Measurements from ENCODE around the gene MINDY4.

MINDY4 gene

DNA sequence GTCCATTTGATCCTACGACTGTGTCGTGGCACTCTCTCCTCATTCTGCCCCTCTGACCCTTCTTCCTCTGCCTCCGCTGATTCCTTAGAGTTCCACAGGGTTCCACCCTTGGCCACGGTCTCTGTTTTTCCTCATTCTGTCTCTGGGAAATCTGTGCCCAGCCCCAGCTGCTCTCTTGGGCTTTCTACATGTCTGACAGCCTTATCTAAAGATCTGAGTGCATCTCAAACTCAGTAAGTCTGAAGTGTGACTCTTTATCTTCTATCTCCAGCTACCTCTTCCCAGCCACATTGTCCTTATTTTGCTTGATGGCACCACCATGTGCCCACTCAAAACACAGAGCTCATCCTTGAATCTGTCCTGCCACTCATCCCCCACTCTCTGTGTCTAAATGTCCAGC lies 78.3 kb downstream of the MINDY4 start:
- in situ Hi-C loops (cut with MboI; ENCODE audit: low sequenced_read_pairs) = no loop called here

DNA sequence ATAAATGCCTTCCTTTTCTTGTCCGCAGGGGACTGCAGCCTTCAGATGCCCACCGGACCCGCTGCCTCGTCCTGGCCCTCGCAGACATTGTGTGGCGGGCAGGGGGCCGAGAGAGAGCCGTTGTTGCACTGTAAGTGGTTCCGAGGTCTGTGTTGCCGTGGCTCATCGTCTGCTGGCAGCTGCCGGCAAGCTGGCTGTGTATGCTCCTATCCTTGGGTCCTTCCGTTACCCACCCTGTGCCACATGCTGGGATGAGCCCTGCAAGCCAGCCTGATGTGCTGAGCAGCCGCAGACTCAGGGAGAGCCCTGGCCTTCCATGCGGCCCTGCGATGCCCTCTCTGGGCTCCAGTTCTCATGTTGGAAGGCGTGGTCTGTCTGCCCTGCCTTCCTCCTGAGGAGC lies 79.2 kb downstream of the MINDY4 start:
- in situ Hi-C loops (cut with MboI; ENCODE audit: low sequenced_read_pairs) = no loop called here

DNA sequence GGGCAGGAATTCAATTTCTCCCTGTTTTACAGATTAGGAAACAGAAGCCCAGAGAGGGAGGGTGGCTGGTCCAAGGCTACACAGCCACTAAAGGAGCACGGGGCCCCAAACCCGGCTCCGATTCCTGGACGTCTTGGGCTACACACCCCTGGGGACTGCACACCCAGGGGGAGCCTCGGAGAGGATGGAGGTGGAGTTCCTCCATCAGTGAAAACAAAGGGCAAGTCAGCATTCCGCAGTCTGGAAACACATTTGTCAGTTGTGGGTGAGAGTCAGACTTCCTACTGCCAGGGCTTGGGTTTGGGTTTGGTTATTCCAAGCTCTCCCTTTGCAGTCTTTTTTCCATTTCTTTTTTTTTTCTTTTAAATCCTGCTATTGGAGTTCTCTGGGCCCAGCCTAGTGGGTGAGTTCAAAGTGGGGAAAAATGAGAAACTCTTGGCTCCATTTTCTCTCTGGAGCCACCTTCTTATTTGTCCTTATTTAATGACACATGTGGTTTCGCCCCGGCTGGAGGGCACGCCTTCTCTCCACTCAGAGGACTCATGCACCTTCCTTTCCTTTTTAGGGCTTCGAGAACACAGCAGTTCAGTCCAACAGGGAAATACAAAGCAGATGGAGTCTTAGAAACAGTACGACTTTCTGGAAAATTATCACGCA lies 80.6 kb downstream of the MINDY4 start:
- in situ Hi-C loops (cut with MboI; ENCODE audit: low sequenced_read_pairs) = no loop called here

DNA sequence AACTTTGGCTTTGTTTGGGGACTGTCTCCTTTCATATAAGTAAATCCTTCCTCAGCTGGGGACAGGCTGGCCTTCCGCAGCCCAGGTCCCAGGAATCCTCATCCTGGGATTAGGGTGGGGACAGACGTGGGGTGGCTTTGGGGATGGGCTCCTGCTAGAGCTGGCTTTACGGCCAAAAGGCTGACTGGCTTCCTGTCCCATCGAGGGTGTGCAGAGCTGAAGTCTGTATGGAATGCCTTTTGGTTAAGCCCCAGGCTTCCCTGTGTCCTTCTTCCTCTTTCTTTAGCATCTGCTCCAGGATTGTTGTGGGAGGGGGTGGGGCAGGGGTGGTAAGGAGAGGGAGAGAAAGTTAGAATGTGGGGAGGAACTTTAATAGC lies 81.1 kb downstream of the MINDY4 start:
- in situ Hi-C loops (cut with MboI; ENCODE audit: low sequenced_read_pairs) = no loop called here

DNA sequence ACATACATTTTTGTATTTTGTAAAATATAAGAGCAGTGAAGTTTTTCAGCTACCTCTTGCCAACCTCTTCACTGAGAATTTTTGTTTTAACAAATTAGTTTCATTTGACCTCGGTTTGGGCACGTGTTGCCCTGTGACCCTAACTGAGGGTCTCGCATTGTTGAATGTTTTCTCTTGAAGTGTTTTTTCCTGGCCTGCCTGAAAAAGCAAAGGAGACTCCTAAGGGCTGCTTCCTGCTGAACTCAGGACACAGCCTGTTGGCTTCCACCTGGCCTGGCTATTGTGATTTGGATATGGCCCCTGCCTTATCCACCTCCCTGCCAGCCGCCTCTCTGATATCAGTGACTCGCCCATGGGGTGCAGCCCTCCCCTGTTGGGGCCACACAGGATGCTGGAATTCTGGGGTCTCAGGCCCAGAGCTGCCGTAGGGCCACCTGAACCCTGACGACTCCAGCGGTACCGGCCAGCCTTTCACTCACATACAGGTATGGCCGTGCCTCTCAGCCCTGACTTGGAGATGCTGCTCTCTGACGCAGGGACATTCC lies 81.6 kb downstream of the MINDY4 start:
- in situ Hi-C loops (cut with MboI; ENCODE audit: low sequenced_read_pairs) = no loop called here

DNA sequence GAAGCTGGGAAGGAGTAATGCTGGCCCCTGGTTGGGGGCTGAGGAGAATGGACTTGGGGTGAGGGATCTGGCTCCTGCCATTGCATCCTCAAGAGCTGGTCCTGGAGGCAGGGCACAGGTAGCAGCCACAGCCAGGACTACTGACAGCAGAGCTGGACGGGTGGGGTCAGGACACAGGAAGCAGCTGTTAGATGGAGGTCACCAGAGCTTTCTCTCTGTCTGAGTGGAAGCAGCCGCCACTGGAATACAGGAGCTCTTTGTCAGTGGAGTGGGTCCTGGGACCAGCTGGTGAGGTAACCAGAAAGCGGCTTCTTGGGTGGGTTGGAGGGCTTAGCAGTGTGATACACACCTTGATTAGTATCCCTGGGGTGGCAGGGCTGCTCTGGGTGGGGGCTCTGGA lies 82.4 kb downstream of the MINDY4 start:
- in situ Hi-C loops (cut with MboI; ENCODE audit: low sequenced_read_pairs) = no loop called here

DNA sequence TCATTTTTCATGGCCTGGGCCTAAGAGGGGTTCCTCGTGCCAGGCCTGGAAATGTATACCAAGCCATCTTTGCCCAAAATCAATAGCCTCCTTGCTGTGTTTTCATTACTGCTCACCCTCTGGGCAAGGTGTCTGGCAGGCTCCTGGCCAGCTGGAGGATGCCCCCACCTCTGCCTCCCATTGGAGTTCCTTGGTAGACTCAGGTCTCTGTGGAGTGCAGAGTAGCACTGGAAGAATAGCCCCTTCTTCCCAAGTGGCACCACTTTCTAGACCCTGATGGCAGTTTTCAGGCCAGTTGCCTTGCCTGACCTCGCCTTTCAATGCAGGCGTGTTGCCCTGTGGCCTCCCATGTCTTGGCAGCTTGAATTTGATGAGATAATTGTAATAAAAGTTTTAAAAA lies 84.7 kb downstream of the MINDY4 start:
- in situ Hi-C loops (cut with MboI; ENCODE audit: low sequenced_read_pairs) = no loop called here

DNA sequence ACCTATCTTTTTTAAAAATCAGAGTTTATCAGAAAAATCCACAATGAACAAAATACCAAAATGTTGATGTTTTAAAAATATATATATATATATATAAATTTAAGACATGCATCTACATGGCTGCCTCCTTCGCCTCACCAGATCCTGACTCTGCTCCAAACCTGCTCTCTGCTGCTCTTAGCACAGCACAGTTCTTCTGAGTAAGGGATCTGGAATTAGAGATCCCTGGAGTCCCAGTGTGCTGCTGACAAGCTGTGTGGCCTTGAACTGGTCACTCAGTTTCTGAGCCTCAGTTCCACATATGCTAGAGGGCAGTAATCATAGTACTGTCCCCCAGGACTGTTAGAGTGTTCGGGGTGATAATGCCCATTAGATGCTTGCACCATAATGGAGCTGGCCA lies 87.4 kb downstream of the MINDY4 start:
- in situ Hi-C loops (cut with MboI; ENCODE audit: low sequenced_read_pairs) = no loop called here

DNA sequence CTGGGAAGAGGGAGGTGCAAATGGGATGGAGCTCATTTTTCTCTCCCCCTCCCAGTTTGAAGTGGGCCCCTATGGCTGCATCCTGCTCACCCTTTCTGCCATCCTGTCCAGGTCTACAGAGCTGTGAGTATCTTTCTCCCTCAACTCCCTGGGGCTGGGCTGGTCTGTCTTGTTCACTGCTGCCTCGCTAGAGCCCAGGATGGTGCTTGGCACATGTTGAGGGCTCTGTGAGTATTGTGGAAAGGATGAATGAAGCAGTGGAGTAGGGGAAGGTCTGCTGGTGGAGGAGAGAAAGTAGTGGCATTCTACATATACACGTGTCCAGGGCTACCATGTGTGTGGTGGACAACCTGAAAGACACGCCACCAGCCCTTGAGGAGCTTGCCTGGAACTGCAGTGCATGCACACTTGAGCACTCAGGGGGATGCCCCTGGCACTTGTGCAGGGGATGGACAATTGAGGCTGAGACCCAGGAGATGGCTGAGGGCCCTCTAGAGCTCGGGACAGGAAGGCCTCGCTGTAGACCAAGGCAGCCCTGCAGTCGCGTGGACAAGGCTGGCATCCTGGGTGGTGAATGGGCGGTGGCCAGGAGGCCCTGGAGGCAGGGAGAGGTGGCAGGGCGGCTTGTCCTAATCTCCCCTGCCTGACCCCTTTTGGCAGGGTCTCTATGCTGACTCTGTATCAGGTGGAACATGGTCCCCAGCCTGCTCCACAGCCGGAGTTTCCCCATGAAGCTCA lies 88.2 kb downstream of the MINDY4 start:
- in situ Hi-C loops (cut with MboI; ENCODE audit: low sequenced_read_pairs) = no loop called here

DNA sequence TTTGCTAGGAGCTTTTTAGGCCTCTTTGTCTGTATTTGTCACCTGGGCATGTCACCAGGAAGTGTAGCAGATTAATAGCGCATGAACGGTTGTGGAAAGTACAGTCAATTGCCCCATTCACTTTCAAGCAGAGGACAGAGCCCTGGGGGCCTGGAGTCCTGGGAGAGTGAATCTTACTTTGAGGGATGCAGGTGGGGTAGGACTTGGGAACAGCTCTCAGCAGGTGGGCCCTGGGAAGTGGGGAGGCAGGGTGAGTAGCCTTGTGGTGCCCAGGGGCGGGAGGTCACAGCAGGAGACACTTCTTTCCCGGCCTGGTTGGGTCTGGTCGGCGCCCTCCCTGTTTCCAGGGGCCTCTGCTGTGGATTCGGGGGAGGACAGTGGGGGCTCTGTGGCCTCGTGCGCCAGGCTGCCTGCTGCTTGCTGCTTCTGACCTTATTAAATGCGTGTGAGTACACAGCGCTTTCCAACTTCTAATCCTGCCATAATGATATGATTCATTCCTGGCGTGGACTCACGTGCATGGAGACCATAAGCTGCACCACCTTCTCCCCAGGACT lies 88.8 kb downstream of the MINDY4 start:
- in situ Hi-C loops (cut with MboI; ENCODE audit: low sequenced_read_pairs) = no loop called here

DNA sequence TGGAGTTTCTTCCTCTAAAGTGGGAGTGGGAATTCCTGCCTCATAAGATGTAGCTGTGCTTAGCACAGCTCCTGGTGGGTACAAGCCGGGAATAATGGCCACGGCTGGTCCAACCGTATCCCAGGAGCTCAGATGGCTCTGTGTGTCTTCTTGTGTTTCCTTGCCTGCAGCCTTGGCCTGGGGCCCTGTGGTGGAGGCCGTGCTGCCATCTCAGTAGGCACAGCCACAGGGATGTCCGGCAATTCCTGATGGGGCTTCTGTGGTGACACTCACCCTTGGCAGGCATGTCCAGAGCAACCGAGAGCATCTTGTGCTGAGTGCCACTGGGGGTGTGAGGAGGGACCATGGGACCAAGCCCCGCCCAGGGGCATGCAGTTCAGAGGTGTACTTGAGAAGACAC lies 90.4 kb downstream of the MINDY4 start:
- in situ Hi-C loops (cut with MboI; ENCODE audit: low sequenced_read_pairs) = no loop called here

DNA sequence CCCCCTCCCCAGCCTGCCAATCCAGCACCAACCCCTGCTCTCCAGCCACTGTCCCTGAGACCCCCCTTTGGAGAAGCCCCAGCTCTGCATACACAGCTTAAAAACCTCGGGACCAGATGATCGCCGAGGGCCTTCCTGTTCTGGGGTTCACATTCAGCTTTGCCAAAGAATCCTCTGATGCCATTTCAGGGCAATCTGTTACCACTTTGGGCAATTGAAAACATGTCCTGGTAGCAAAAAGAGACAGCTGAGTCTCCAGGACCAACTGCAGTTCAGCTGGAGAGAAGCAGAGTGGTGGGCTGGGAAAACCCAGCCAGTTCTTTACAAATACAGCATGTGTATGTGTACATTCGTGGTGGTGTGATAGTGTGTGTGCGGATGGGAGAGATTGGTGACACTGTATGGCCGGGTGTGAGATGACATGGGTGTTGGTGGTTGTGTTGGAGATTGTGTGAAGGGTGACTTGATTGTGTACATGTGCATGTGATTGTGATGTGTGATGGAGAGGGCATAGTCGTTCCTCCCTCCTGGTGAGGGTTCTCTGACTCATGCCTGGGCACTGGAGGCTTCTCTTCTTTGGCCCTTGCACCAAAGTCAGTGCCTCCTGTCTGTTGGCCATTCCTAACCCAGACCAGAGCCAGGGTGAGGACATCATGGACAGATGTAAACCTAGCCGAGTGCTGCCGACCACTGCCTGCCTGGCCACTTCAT lies 91.9 kb downstream of the MINDY4 start:
- in situ Hi-C loops (cut with MboI; ENCODE audit: low sequenced_read_pairs) = no loop called here

DNA sequence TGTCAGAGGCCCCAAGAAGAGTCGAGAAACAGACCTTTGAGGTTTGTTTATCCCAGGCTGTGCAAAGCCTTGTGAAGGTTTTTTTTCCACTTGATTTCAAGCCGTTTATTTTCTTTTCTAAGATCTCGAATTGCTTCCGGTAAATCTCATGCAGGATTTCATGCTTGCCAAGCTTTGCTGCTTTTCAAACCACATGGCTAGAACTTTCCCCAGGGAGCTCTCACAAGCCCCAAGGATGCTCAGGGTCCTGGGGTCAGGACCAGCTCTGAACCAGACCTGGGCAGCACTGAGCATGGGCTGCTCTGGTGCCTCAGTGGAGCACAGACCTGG lies 92.5 kb downstream of the MINDY4 start:
- in situ Hi-C loops (cut with MboI; ENCODE audit: low sequenced_read_pairs) = no loop called here

DNA sequence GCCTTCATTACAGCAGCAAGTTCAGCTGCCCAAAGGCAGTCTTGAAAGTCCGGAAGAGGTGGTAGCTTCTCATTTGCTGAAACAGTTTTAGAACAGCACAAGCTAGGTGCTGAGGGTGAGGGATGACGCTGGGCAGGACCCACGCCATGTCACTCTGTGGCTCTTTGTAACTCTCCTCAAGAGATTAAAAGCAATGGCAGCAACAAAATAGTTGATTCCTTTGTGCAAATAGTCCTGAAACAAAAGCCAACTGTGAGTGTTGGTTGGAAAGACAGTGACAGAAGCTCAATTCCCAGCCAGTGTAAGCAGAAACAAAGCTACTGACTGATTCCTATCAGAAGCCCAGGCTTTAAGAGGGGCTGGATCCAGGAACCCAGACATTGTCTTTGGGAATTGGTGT lies 92.9 kb downstream of the MINDY4 start:
- in situ Hi-C loops (cut with MboI; ENCODE audit: low sequenced_read_pairs) = no loop called here

DNA sequence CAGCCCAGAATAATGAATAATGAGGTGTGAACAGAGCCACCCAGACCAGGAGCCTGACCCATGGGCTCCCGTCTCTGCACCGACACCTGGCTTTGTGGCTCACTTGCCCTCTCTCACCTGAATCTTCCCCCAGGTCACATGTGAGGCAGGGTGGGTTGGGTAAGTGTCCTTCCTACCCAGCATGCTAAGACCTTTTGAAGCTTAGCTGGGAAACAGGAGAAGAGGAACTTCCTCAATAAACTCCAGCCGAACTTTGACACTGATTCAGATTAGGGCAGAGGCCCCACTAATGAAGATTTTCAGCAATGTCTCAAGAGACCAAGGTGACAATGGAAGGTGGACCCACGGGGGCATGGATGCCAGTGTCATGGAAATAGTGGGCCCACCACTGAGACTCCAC lies 93.9 kb downstream of the MINDY4 start:
- in situ Hi-C loops (cut with MboI; ENCODE audit: low sequenced_read_pairs) = no loop called here

DNA sequence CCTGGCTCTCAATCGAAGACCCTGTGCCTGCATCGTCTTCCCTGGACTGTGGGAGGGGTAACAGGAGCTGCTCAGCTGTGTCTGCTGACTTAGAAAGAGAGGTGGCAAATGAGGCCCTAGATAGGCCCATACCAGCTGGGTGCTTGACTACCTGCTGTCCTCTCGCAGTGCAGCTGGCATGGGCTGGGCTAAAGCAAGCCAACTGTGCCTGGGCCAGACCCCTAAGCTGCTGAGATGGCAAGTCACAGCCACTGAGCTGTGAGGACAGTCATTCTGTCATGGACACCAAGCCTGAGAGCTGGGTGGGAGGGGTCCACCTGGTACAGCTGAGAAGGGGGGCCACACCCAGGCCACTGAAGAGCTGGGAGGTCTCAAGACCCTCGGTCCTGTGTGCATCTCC lies 94.6 kb downstream of the MINDY4 start:
- in situ Hi-C loops (cut with MboI; ENCODE audit: low sequenced_read_pairs) = no loop called here

DNA sequence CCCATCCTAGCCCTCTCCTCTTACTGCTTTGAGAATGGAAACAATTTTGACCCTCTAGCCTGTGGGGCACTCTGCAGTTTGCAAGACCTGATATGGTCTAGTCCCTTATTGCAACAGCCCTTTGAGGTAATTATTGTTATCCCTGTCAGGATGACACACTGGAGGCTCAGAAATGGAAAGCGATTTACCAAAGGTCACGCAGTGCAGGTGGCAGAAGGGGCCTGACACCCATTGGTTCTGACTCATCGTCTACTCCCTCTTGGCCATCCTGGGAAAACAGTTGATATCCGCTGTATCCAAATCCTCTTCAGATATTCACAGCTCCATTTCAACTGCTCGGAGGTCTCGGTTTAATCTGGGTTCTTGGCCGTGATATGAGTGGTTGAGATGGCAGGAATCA lies 95.7 kb downstream of the MINDY4 start:
- in situ Hi-C loops (cut with MboI; ENCODE audit: low sequenced_read_pairs) = no loop called here

DNA sequence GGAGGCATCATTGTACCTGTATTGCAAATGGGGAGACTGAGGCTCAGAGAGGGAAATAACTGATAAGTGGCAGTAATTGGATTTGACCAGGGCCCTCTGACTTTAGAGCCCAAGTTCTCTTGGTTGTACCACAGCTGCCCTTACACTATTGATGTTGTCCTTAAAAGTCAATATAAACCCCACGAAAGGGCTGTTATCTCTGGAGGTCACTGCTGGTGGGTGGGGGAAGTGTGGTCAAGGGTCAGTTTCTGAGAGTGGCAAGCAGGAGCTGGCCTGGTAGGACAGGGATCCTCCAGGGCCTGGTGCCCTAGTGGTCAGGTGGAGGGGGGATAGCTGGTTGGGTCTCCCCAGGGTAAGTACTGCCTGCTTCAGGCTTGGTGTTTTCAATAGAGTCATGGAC lies 96.3 kb downstream of the MINDY4 start:
- in situ Hi-C loops (cut with MboI; ENCODE audit: low sequenced_read_pairs) = no loop called here

DNA sequence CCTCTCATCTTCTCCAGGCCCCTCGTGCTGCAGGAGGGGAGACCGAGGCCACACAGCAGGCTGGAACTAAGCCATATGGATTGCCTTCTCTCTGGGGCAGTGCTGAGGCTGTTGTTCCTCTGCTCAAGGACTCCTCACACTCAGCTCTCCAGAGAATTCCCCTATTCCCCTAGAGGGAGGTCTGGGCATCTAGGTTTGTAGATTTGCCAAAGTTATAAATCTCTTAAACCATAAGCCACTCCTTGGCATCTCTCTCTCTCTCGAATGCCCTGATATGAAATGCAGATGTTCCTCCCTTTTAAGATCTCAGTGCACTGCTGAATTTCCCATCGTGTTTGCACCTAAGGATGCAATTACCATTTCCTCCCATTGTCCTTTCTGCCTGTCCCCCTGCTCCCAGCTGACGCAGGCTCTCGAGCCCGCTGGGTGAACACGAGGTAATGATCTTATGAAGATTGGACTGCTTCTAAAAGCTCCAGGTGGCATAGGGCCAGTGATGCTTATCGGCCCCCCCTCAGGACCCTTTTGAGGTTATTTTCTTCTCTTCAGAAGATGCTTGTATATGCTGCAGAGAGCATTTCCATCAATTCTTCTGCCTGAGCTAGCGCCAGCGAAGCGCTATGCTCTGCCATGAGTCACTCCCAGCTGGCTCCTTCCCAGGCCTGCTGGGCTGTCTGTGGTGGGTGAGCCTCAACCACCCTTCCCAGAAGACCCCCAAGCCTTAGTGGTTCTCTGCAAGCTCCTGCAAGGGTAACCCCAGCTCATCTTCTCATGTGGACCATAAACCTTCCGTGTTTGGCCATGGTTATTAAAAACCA lies 98.8 kb downstream of the MINDY4 start:
- in situ Hi-C loops (cut with MboI; ENCODE audit: low sequenced_read_pairs) = no loop called here

DNA sequence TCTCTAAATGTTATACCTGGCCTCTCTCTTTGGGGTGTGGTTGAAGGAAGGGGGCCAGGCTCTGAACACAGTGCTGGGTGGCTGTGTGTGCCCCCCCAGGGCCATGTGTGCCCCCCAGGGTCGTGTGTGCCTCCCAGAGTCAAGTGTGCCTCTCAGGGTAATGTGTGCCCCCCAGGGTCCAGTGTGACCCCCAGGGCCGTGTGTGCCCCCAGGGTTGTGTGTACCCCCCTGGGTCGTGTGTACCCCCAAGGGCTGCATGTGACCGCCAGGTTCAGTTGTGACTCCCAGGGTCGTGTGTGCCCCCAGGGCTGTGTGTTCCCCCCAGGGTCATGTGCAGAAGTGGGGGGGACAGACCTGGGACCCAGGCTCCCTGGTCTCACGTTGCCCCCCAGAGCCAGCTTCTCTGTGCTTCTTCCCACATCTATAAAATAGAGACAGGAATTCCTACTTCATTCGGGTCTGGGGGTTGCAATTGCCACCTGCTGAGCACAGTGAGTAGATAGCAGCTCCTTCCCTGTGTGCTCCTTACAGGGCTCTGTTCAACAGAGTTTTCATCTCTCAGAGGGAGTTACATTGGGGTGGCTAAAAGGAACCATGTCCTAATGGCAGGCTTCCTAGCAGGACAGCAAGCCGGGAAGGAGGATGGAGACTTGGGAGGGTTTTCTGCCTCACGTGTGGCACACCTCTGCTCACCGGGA lies 99.8 kb downstream of the MINDY4 start:
- in situ Hi-C loops (cut with MboI; ENCODE audit: low sequenced_read_pairs) = no loop called here

Data from HL-60/S4 treated with phorbol 12-myristate 13-acetate at 8.2 ng/mL for 4 days and 3 days (cell line).